ENCODE data around the gene ANTXR2. TPM values are rescaled to one million over a fixed set of nuclear protein-coding genes. Genes with fewer than 3 reads are reported as not detected.

The ANTXR2 gene
- total RNA-seq, 4 donors from 2014 or later, result 51.8 to 182 (median 144) TPM

DNA sequence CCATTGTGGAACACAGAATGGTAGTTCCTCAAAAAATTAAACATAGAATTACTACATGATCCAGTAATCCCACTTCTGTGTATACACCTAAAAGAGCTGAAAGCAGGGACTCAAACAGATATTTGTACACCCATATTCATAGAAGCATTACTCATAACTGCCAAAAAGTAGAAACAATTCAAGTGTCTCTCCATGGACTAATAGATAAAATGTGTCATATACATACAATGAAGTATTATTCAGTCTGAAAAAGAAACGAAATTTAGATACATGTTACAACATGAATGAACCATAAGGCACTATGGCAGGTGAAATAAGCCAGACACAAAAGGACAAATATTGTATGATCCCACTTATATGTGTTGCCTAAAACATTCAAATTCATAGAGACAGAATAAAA, 145.1 kb downstream of the ANTXR2 start:
- no peak for DNase-seq

GRCh38 chr4:79923281-79923680, 149.7 kb downstream of the ANTXR2 start:
- H3K36me3 ChIP-seq, result no peaks in the 10 kb centered on the region
- no peak for DNase-seq
- no peak overlapping the region for H3K27ac ChIP-seq
- H3K4me1 ChIP-seq, result no peaks in the 10 kb centered on the region
- no peaks in the 10 kb centered on the region for H3K27me3 ChIP-seq
- TF ChIP-seq, protein P1, sequence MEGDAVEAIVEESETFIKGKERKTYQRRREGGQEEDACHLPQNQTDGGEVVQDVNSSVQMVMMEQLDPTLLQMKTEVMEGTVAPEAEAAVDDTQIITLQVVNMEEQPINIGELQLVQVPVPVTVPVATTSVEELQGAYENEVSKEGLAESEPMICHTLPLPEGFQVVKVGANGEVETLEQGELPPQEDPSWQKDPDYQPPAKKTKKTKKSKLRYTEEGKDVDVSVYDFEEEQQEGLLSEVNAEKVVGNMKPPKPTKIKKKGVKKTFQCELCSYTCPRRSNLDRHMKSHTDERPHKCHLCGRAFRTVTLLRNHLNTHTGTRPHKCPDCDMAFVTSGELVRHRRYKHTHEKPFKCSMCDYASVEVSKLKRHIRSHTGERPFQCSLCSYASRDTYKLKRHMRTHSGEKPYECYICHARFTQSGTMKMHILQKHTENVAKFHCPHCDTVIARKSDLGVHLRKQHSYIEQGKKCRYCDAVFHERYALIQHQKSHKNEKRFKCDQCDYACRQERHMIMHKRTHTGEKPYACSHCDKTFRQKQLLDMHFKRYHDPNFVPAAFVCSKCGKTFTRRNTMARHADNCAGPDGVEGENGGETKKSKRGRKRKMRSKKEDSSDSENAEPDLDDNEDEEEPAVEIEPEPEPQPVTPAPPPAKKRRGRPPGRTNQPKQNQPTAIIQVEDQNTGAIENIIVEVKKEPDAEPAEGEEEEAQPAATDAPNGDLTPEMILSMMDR (IDR thresholded peaks at IDR 0.05), result no peak
- TF ChIP-seq POLR2A (IDR thresholded peaks at IDR 0.05), result no peak
- H3K4me3 ChIP-seq, result no peak overlapping the region
- H3K9me3 ChIP-seq, result no peaks in the 10 kb centered on the region
- intact Hi-C loops (cut with DNase I; ENCODE audit: low total_unique reads), result no loop called here

More for the DNA sequence above, 145.1 kb downstream of the ANTXR2 start:
- peaks cover 0 to 3% of the 10 kb centered on the region in 2 donors for H3K36me3 ChIP-seq
- H3K9me3 ChIP-seq, result no peaks in the 10 kb centered on the region
- TF ChIP-seq, protein P1 (IDR thresholded peaks at IDR 0.05), result no peak
- TF ChIP-seq POLR2A (IDR thresholded peaks at IDR 0.05), result no peak
- H3K27ac ChIP-seq, result no peak overlapping the region
- H3K4me1 ChIP-seq, result no peaks in the 10 kb centered on the region
- H3K4me3 ChIP-seq, result no peak overlapping the region
- intact Hi-C loops (cut with DNase I; ENCODE audit: low total_unique reads), result no loop called here
- H3K27me3 ChIP-seq, result no peaks in the 10 kb centered on the region

DNA sequence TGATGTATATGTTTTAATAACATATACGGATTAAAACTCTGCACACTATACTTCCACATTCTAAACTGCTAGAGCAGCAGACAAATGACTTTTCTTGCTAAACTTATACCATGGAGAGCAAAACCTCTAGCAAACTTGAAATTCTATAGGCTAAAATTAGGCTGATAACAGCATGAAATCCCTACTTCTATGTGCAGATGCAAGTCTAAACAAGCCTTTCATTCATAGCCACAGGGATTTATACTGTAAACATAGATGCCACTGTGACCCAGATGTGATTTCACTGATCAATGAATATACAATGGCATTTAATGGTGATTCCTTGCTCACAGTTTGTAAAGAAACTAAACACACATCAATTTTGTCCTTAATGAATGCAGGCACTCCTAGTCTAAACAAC, 151.0 kb downstream of the ANTXR2 start:
- Histone ChIP-seq H3K27ac (no peak overlapping the region), H3K27me3 (no peaks in the 10 kb centered on the region), H3K4me3 (no peak overlapping the region), H3K36me3 (no peaks in the 10 kb centered on the region), H3K4me1 (no peaks in the 10 kb centered on the region), H3K9me3 (no peaks in the 10 kb centered on the region)
- DNase-seq, result no peak
- intact Hi-C loops (cut with DNase I; ENCODE audit: low total_unique reads), result no loop called here
- TF ChIP-seq, protein P1 (IDR thresholded peaks at IDR 0.05), result no peak
- TF ChIP-seq POLR2A (IDR thresholded peaks at IDR 0.05), result no peak

GRCh38 chr4:79920163-79920853, 152.7 kb downstream of the ANTXR2 start:
- Histone ChIP-seq H3K36me3 (no peaks in the 10 kb centered on the region), H3K27ac (no peak overlapping the region), H3K9me3 (no peaks in the 10 kb centered on the region), H3K4me1 (no peaks in the 10 kb centered on the region), H3K27me3 (no peaks in the 10 kb centered on the region), H3K4me3 (no peak overlapping the region)
- no peak for DNase-seq
- intact Hi-C loops (cut with DNase I; ENCODE audit: low total_unique reads), result no loop called here
- TF ChIP-seq, protein P1 (IDR thresholded peaks at IDR 0.05), result no peak
- TF ChIP-seq POLR2A (IDR thresholded peaks at IDR 0.05), result no peak

DNA sequence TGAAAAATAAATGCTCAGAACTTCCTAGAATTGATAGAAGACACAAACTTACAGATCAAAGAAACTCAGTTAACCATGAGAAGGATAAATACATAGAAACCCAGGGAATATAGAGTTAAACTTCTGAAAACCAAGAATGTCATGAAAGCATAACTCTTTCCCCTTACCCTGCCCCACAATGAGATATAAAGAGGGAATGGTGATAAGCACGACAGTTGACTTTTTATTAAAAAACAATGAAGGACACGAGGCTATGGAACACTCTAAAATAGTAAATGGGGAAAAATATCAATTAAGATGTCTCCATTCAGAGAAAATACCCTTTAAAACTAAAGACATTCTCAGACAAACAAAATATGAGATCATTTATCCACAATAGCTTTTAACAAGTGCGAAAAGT, 154.7 kb downstream of the ANTXR2 start:
- intact Hi-C loops (cut with DNase I; ENCODE audit: low total_unique reads), result no loop called here
- Histone ChIP-seq H3K27me3 (no peaks in the 10 kb centered on the region), H3K4me3 (no peak overlapping the region), H3K36me3 (no peaks in the 10 kb centered on the region), H3K4me1 (no peaks in the 10 kb centered on the region), H3K27ac (no peak overlapping the region), H3K9me3 (no peaks in the 10 kb centered on the region)
- TF ChIP-seq, protein P1 (IDR thresholded peaks at IDR 0.05), result no peak
- no peak for TF ChIP-seq POLR2A (IDR thresholded peaks at IDR 0.05)
- DNase-seq, result no peak

Measured in uterus (tissue), 4 donors.